ENCODE measurements around the gene AP3B1.
"Not testable (repeated sequence)": the region's sequence is repeated elsewhere in the genome, so short reads cannot be mapped to it uniquely, and the experiment has no call there.

AP3B1 gene

DNA sequence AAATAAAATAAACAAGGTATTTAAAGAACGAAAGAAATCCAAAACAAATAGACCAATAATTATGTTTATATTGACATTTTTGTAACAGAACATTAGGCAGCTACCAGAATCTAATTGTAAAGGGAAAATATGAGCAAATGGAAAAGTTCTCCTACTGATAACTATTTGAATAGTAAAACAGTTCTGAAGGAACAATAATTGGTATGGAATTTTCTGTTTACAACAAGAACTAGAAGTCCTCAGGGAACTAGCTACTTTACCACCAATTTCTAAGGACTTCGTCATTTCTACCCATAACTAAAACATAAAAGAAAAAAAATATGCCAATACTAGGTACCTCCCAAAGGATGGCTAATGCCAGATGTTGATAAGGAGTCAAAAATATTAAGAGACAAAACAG lies 58.5 kb downstream of the AP3B1 start:
- DNase-seq, result no peak

DNA sequence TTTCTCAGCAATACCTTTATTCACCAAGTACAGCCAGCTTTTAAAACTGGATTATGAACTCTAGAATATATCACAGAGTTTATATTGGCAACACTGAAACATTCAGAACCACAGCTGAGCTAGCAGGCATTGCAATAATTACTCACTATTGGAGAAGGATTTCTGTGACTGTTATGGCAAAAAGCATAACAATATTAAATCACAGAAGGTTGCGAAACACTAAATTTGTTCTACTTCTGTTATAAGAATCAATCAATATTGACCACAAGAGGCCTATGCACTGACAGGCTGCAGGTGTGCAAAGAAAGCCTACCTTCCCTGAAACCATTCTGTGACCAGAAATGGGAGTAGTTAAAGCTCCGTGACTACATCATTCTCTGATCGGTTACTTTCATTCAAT lies 59.2 kb downstream of the AP3B1 start:
- DNase-seq, result no peak

DNA sequence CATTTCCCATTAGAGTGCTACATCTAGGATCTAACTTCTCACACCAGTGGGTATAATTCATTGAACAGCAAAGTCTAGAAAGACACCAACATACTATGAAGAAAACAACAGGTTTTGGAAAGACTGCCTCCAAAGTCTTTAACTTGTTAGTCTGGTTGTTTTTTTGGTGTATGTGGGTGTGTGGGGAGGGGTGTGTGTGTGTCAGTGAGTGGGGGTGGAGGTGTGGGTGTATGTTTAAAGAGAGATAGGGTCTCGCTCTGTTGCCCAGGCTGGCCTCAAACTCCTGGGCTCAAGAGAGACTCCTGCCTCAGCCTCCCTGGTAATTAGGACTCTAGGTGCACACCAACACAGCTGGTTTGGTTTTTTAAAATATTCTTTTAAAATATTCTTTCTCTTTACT lies 59.7 kb downstream of the AP3B1 start:
- DNase-seq, result no peak

GRCh38 chr5:78232163-78232562 lies 62.3 kb downstream of the AP3B1 start:
- no peak for DNase-seq

DNA sequence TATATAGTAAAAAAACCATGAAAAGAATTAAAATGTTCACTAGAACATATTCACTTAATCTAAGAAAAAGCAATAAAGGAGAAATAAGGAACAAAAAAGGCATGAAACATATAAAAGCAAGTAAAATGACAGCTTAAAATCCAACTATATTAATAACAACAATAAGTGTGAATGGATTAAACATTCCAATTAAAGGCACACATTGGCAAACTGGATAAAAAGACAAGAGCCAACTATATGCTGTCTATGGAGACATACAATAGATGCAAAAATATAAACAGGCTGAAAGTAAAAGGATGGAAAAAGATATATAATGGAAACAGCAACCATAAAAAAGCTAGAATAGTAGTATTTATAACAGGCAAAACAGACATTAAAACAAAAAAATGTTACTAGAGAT lies 70.1 kb downstream of the AP3B1 start:
- DNase-seq, result no peak

DNA sequence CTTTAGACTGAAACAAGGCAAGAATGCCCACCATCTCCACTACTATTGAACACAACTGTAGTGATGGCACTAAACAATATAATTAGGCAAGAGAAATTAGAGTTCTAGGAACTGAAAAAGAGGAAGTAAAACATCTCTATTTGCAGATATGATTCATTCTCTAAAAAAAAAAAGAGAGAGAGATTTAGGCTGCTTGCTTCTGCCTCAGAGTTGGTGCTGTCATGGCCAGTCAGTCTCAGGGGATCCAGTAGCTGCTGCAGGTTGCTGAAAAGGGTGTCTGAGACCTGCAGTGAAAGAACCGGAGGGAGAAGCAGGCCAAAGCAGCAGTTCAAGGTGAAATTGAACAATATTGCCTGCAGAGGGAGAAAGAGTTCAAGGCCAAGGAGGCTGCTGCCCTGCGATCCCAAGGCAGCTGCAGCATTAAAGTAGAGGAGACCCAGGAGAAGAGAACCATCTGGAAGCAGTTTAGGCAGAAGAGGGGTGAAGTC lies 72.5 kb downstream of the AP3B1 start:
- no peak for DNase-seq

- no peak for DNase-seq
Measured at GRCh38 chr5:78221467-78221866, 73.0 kb downstream of the AP3B1 start.

DNA sequence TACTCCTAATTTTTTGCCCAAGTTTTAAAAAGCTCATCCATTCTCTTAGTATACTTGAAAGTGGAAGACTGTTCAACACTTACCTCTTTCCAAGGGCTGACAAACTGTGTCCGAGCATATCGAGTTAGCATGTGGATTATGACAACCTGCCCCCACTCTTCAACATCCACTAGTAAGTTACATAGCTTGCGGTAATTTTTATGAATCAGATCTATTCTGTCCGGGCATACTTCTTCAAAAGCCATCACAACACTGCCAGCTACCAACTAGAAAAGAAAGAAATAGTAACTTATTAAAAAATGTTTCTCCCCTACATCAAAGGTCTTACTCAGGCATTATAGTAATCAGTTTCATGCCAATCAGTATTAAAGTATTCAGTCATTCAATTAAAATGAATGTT lies 78.5 kb downstream of the AP3B1 start:
- no peak for DNase-seq

GRCh38 chr5:78215565-78215964 lies 78.9 kb downstream of the AP3B1 start:
- no peak for DNase-seq

DNA sequence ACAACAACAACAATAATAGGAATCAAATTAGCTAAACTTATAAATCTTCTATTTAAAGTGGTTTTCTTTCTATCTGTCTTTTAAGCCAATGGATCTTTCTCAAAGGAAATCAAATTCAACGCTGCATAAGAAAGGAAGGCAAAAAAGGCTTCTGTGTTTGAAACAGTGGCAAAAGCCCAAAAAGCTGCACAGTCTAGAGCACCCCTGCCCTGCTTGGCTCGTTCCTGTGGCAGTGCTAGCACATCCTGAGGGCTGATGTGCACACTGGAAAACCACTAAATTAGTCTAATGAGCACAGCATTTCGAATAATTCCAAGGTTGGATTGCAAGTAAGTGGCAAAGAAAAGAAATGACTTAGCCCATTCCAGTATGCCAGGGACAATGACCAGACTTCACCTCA lies 80.7 kb downstream of the AP3B1 start:
- no peak for DNase-seq

- DNase-seq, result no peak
Measured at GRCh38 chr5:78211052-78211451, 83.4 kb downstream of the AP3B1 start.

GRCh38 chr5:78204241-78204640 lies 90.3 kb downstream of the AP3B1 start:
- DNase-seq, result no peak

- DNase-seq, result no peak
Measured at GRCh38 chr5:78203815-78204214, 90.7 kb downstream of the AP3B1 start.

- no peak for DNase-seq
Measured at GRCh38 chr5:78190402-78190801, 104.1 kb downstream of the AP3B1 start.

DNA sequence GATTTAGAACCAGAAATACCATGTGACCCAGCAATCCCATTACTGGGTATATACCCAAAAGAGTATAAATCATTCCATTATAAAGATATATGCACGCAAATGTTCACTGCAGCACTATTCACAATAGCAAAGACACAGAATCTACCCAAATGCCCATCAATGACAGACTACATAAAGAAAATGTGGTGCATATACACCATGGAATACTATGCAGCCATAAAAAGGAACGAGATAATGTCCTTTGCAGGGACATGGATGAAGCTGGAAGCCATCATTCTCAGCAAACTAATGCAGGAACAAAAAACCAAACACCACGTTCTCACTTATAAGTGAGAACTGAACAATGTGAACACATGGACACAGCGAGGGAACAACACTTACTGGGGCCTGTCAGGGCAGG lies 105.8 kb downstream of the AP3B1 start:
- DNase-seq, result not testable (repeated sequence)

- DNase-seq, result no peak
Measured at GRCh38 chr5:78187172-78187571, 107.3 kb downstream of the AP3B1 start.

GRCh38 chr5:78182838-78183237 lies 111.7 kb downstream of the AP3B1 start:
- DNase-seq, result no peak

- DNase-seq, result no peak
Measured at GRCh38 chr5:78178356-78178755, 116.1 kb downstream of the AP3B1 start.

DNA sequence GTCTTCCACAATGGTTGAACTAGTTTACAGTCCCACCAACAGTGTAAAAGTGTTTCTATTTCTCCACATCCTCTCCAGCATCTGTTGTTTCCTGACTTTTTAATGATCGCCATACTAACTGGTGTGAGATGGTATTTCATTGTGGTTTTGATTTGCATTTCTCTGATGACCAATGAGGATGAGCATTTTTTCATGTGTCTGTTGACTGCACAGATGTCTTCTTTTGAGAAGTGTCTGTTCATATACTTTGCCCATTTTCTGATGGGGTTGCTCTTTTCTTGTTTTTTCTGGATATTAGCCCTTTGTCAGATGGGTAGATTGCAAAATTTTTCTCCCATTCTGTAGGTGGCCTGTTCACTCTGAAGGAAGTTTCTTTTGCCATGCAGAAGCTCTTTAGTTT lies 124.2 kb downstream of the AP3B1 start:
- not testable (repeated sequence) for DNase-seq

- DNase-seq, result no peak
Measured at GRCh38 chr5:78162253-78162862, 132.1 kb downstream of the AP3B1 start.

- no peak for DNase-seq
Measured at GRCh38 chr5:78157001-78157400, 137.5 kb downstream of the AP3B1 start.

GRCh38 chr5:78151594-78152271 lies 142.8 kb downstream of the AP3B1 start:
- DNase-seq, result no peak

- DNase-seq, result no peak
Measured at GRCh38 chr5:78137290-78137689, 157.2 kb downstream of the AP3B1 start.

DNA sequence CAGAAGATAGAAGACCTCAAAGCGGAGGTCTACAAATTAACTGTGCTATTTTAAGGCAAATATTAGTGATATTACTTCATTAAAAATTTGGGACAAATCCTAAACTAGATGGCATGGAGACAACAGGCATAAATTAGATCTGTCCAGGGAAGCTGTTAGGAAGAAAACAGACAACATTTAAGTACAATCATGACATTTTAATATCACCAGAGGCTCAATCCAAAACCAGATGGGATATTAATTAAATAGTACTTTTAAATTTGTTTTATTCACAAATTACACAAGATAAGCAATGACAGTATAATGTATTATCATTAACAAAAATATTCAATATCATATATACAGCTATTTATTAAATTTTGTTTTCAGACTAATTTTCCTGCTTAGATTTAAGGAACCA lies 161.1 kb downstream of the AP3B1 start:
- DNase-seq, result no peak

- no peak for DNase-seq
Measured at GRCh38 chr5:78132507-78132906, 162.0 kb downstream of the AP3B1 start.

All from NK-92 treated with Interleukin-12 subunit alpha and Interleukin-12 subunit beta, amount 100 ng/mL, for 24 hours (cell line).